DND-41 (cell line): ENCODE measurements around the gene BEND3.

Experiments used
- CTCF ChIP-seq: IDR thresholded peaks from 2 replicates; pipeline ENCODE4 v1.5.1; 2012; ENCODE audit warnings: borderline replicate concordance, low read length, moderate library complexity, mild to moderate bottlenecking; ENCODE audit not compliant: poor library complexity, severe bottlenecking; ENCODE audit errors: extremely low read depth
- EZH2 ChIP-seq: IDR thresholded peaks from 3 replicates; pipeline ENCODE4 v1.6.1; 2012; ENCODE audit warnings: borderline replicate concordance, low read depth, mild to moderate bottlenecking, moderate library complexity, low read length, inconsistent platforms; ENCODE audit not compliant: severe bottlenecking

- TF ChIP-seq CTCF (no peak), EZH2 (no peak)
These were observed 16.6 kb downstream of the BEND3 start for GRCh38 chr6:107098436-107099307.
